ENCODE data around the gene PRR23E.

PRR23E gene

GRCh38 chr3:127184870-127185216, 8.1 kb upstream of the PRR23E start:
- no peak for DNase-seq (ENCODE audit: low read depth in 2 of 2)

- no peak for DNase-seq (ENCODE audit: low read depth in 2 of 2)
Measured at GRCh38 chr3:127185268-127185667, 7.7 kb upstream of the PRR23E start.

GRCh38 chr3:127185962-127186674, 6.8 kb upstream of the PRR23E start:
- no peak for DNase-seq (ENCODE audit: low read depth in 2 of 2)

- no peak for DNase-seq (ENCODE audit: low read depth in 2 of 2)
Measured at GRCh38 chr3:127187316-127187715, 5.6 kb upstream of the PRR23E start.

- no peak for DNase-seq (ENCODE audit: low read depth in 2 of 2)
Measured at GRCh38 chr3:127193341-127193740, 410 bp downstream of the PRR23E start.

- no peak for DNase-seq (ENCODE audit: low read depth in 2 of 2)
Measured at GRCh38 chr3:127193775-127194174, 844 bp downstream of the PRR23E start.

- DNase-seq (ENCODE audit: low read depth in 2 of 2): no peak
Measured at GRCh38 chr3:127194601-127195187, 1.8 kb downstream of the PRR23E start.

GRCh38 chr3:127195417-127195816, 2.5 kb downstream of the PRR23E start:
- DNase-seq (ENCODE audit: low read depth in 2 of 2): no peak

- DNase-seq (ENCODE audit: low read depth in 2 of 2): no peak
Measured at GRCh38 chr3:127196002-127196401, 3.1 kb downstream of the PRR23E start.

- DNase-seq (ENCODE audit: low read depth in 2 of 2): no peak
Measured at GRCh38 chr3:127196466-127197299, 3.8 kb downstream of the PRR23E start.

GRCh38 chr3:127197300-127198189, 4.6 kb downstream of the PRR23E start:
- no peak for DNase-seq (ENCODE audit: low read depth in 2 of 2)

- DNase-seq (ENCODE audit: low read depth in 2 of 2): no peak
Measured at GRCh38 chr3:127200086-127200691, 7.3 kb downstream of the PRR23E start.

GRCh38 chr3:127203024-127203423, 10.1 kb downstream of the PRR23E start:
- no peak for DNase-seq (ENCODE audit: low read depth in 2 of 2)

GRCh38 chr3:127204841-127205582, 12.1 kb downstream of the PRR23E start:
- DNase-seq (ENCODE audit: low read depth in 2 of 2): no peak

GRCh38 chr3:127206154-127206553, 13.2 kb downstream of the PRR23E start:
- DNase-seq (ENCODE audit: low read depth in 2 of 2): no peak

- no peak for DNase-seq (ENCODE audit: low read depth in 2 of 2)
Measured at GRCh38 chr3:127206611-127207516, 13.9 kb downstream of the PRR23E start.

GRCh38 chr3:127207727-127208482, 15.0 kb downstream of the PRR23E start:
- DNase-seq (ENCODE audit: low read depth in 2 of 2): no peak

GRCh38 chr3:127208483-127209100, 15.7 kb downstream of the PRR23E start:
- no peak for DNase-seq (ENCODE audit: low read depth in 2 of 2)
